ENCODE measurements around the gene RCHY1.

RCHY1 gene

DNA sequence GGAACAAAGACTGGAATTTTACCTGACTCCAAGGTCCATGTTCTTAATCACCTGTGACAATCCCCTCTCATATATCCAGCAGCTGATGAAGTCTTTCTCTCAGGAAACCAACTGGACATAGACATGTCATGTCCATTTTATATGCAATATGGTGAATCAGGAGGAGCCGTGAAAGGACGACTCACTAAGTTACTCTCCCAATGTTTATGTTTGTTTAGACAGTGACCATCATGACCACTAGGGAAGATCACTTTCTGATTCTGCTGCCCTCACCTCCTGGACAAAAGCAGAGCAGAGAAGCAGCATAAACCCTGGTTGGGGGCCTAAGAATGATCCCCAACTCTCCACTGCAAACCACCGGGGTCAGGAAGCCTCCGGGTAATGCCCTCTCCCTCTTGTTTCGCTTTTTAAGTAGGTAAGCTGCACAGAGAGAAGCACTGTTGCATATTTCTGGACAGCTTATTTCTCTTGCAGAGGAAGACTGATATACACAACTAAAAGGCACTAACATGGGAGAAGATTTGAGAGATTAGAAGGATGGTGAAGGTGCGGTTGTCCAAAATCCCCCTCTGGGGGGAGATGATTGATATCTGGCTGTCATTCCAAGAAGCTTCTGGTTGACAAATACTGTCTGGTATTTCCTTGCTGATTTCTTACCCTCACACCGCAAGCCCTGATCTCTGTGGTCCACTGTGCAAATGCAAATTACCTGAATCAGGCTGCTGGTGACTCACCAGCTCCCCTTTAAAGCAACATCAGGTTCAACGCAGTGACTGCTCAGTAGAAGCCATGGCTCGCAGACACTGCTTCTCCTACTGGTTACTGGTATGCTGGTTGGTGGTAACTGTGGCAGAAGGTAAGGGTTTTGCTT, 41.3 kb upstream of the RCHY1 start, which contains the start of gene ODAPH:
Gene ODAPH, plus strand, starts transcription at position 773 of the 871 bp plus-strand sequence. Its CDS starts 17 bp downstream, at position 790.
- Histone ChIP-seq H4K20me1 (ENCODE audit: insufficient read depth, low read length) (no peaks in the 10 kb centered on the region), H2AFZ (ENCODE audit: low read depth, low read length) (no peak within 1 kb of the TSS), H3K4me2 (ENCODE audit: insufficient read depth, low read length) (no peak within 1 kb of the TSS), H3K27me3 (ENCODE audit: insufficient read depth, low read length, poor library complexity) (no peaks in the 10 kb centered on the region), H3K27ac (ENCODE audit: low read length) (no peak within 1 kb of the TSS), H3K36me3 (ENCODE audit: insufficient read depth, low read length) (no peaks in the 10 kb centered on the region), H3K9ac (ENCODE audit: low read depth, low read length) (no peak within 1 kb of the TSS), H3K9me3 (ENCODE audit: insufficient read depth, low read length, severe bottlenecking) (no peaks in the 10 kb centered on the region), H3K79me2 (ENCODE audit: insufficient read depth, low read length) (no peaks in the 10 kb centered on the region), H3K4me3 (ENCODE audit: low read depth in 1 of 2, low read length in 2 of 2) (no peak within 1 kb of the TSS), H3K4me1 (ENCODE audit: insufficient read depth, low read length) (no peaks in the 10 kb centered on the region)
- TF ChIP-seq, protein P1, sequence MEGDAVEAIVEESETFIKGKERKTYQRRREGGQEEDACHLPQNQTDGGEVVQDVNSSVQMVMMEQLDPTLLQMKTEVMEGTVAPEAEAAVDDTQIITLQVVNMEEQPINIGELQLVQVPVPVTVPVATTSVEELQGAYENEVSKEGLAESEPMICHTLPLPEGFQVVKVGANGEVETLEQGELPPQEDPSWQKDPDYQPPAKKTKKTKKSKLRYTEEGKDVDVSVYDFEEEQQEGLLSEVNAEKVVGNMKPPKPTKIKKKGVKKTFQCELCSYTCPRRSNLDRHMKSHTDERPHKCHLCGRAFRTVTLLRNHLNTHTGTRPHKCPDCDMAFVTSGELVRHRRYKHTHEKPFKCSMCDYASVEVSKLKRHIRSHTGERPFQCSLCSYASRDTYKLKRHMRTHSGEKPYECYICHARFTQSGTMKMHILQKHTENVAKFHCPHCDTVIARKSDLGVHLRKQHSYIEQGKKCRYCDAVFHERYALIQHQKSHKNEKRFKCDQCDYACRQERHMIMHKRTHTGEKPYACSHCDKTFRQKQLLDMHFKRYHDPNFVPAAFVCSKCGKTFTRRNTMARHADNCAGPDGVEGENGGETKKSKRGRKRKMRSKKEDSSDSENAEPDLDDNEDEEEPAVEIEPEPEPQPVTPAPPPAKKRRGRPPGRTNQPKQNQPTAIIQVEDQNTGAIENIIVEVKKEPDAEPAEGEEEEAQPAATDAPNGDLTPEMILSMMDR (IDR thresholded peaks at IDR 0.05; ENCODE audit: borderline replicate concordance, extremely low read depth, low read length, poor library complexity, severe bottlenecking), result no peak
- TF ChIP-seq EZH2 (IDR thresholded peaks at IDR 0.05; ENCODE audit: borderline replicate concordance, low read depth, low read length, severe bottlenecking), result no peak
- DNase-seq, result no peak
- ATAC-seq (ENCODE audit: insufficient read depth, low read depth), result no peak

DNA sequence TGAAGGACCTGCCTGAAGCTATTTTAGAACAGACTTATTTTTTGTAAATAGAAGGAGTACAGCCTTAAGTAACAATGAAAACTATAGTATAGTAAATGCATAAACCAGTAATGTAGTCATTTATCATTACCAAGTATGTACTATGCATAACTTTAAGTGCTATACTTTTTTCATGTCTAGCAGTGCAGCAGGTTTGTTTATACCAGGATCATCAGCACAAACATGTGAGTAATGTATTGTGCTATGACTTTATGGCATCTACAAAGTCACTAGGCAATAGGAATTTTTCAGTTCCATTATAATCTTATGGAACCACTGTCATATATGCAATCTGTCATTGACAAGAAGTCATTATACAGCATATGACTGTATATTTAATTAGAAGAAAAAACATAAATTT, 38.2 kb upstream of the RCHY1 start:
- H3K9ac ChIP-seq (ENCODE audit: low read depth, low read length), result no peak overlapping the region
- H3K9me3 ChIP-seq (ENCODE audit: insufficient read depth, low read length, severe bottlenecking), result no peaks in the 10 kb centered on the region
- H3K4me3 ChIP-seq (ENCODE audit: low read depth in 1 of 2, low read length in 2 of 2), result no peak overlapping the region
- no peaks in the 10 kb centered on the region for H3K4me1 ChIP-seq (ENCODE audit: insufficient read depth, low read length)
- H4K20me1 ChIP-seq (ENCODE audit: insufficient read depth, low read length), result no peaks in the 10 kb centered on the region
- no peak overlapping the region for H3K4me2 ChIP-seq (ENCODE audit: insufficient read depth, low read length)
- H3K36me3 ChIP-seq (ENCODE audit: insufficient read depth, low read length), result no peaks in the 10 kb centered on the region
- no peaks in the 10 kb centered on the region for H3K79me2 ChIP-seq (ENCODE audit: insufficient read depth, low read length)
- H3K27ac ChIP-seq (ENCODE audit: low read length), result no peak overlapping the region
- ATAC-seq (ENCODE audit: insufficient read depth, low read depth) (no peak), DNase-seq (no peak)
- TF ChIP-seq EZH2 (IDR thresholded peaks at IDR 0.05; ENCODE audit: borderline replicate concordance, low read depth, low read length, severe bottlenecking), result no peak
- TF ChIP-seq, protein P1 (IDR thresholded peaks at IDR 0.05; ENCODE audit: borderline replicate concordance, extremely low read depth, low read length, poor library complexity, severe bottlenecking), result no peak
- H2AFZ ChIP-seq (ENCODE audit: low read depth, low read length), result no peak overlapping the region
- H3K27me3 ChIP-seq (ENCODE audit: insufficient read depth, low read length, poor library complexity), result no peaks in the 10 kb centered on the region

DNA sequence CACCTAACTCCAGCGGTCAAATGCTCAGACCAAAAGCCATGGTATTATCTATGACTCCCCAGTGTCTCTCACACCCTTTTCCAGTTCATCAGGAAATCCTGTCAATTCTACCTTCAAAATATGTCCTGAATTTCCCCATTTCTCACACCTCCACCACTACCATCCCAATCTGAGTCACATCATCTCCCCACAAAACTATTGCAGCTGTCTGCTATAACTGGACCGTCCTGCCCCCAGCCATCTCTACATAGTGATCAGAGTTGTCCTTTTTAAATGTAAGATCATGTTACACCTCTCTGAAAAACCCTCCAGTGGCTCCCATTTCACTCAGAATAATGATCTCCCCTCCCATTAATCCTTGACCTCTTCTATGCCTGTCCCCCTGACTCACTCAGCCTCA, 34.8 kb upstream of the RCHY1 start:
- Histone ChIP-seq H3K27me3 (ENCODE audit: insufficient read depth, low read length, poor library complexity) (no peaks in the 10 kb centered on the region), H3K4me3 (ENCODE audit: low read depth in 1 of 2, low read length in 2 of 2) (no peak overlapping the region), H3K9me3 (ENCODE audit: insufficient read depth, low read length, severe bottlenecking) (no peaks in the 10 kb centered on the region), H3K36me3 (ENCODE audit: insufficient read depth, low read length) (no peaks in the 10 kb centered on the region), H3K4me1 (ENCODE audit: insufficient read depth, low read length) (no peaks in the 10 kb centered on the region), H3K27ac (ENCODE audit: low read length) (no peak overlapping the region), H3K9ac (ENCODE audit: low read depth, low read length) (no peak overlapping the region), H3K79me2 (ENCODE audit: insufficient read depth, low read length) (no peaks in the 10 kb centered on the region), H3K4me2 (ENCODE audit: insufficient read depth, low read length) (no peak overlapping the region), H2AFZ (ENCODE audit: low read depth, low read length) (no peak overlapping the region), H4K20me1 (ENCODE audit: insufficient read depth, low read length) (no peaks in the 10 kb centered on the region)
- no peak for DNase-seq
- no peak for ATAC-seq (ENCODE audit: insufficient read depth, low read depth)
- TF ChIP-seq, protein P1 (IDR thresholded peaks at IDR 0.05; ENCODE audit: borderline replicate concordance, extremely low read depth, low read length, poor library complexity, severe bottlenecking), result no peak
- no peak for TF ChIP-seq EZH2 (IDR thresholded peaks at IDR 0.05; ENCODE audit: borderline replicate concordance, low read depth, low read length, severe bottlenecking)
